ENCODE data around the gene GINS1.

The GINS1 gene

GRCh38 chr20:25453035-25453810, 45.8 kb downstream of the GINS1 start:
- DNase-seq: no peak

GRCh38 chr20:25454153-25454900, 46.9 kb downstream of the GINS1 start:
- DNase-seq: no peak

- DNase-seq: no peak
These were observed 50.6 kb downstream of the GINS1 start for GRCh38 chr20:25457886-25458680.

GRCh38 chr20:25459111-25459830, 51.8 kb downstream of the GINS1 start:
- DNase-seq: no peak

GRCh38 chr20:25459916-25460535, 52.6 kb downstream of the GINS1 start:
- DNase-seq: no peak

- DNase-seq: no peak
These were observed 53.2 kb downstream of the GINS1 start for GRCh38 chr20:25460566-25461280.

GRCh38 chr20:25461281-25461650, 53.8 kb downstream of the GINS1 start:
- no peak for DNase-seq

- DNase-seq: no peak
These were observed 54.5 kb downstream of the GINS1 start for GRCh38 chr20:25461786-25462545.

GRCh38 chr20:25464501-25465242, 57.2 kb downstream of the GINS1 start:
- peak in 1 of 51 donors; percentile 8 for DNase-seq

GRCh38 chr20:25465243-25466135, 58.0 kb downstream of the GINS1 start:
- no peak for DNase-seq

GRCh38 chr20:25466846-25467245, 59.4 kb downstream of the GINS1 start:
- DNase-seq: no peak

GRCh38 chr20:25467441-25467840, 60.0 kb downstream of the GINS1 start:
- DNase-seq: no peak

GRCh38 chr20:25468126-25469075, 60.9 kb downstream of the GINS1 start:
- DNase-seq: no peak

- no peak for DNase-seq
These were observed 62.1 kb downstream of the GINS1 start for GRCh38 chr20:25469558-25469957.

- DNase-seq: no peak
These were observed 62.6 kb downstream of the GINS1 start for GRCh38 chr20:25470045-25470444.

GRCh38 chr20:25471020-25471419, 63.5 kb downstream of the GINS1 start:
- DNase-seq: no peak

All from hypothalamus (tissue), 51 donors.